Measurements from ENCODE around the gene MAPK14.

MAPK14 gene

DNA sequence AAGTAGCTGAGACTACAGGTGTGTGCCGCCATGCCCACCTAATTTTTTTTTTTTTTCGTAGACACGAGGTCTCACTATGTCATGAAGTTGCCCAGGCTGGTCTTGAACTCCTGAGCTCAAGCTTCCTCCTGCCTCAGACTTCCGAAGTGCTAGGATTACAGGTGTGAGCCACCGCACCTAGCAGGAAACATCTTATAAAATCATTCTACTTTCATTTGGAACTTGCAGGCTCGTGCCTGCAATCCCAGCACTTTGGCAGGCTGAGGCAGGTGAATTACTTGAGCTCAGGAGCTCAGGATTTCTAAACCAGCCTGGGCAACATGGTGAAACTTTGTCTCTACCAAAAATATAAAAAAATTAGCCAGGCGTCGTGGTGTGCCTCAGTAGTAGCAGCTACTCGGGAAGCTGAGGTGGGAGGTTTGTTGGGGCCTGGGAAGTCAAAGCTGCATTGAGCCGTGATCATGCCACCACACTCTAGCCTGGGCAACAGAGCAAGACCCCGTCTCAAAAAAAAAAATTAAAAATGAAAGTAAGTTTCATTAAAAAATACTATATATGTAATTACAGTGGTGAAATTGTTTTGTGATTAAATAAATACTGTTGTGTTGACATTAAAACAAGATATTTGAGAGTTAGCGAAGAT, 15.1 kb downstream of the MAPK14 start:
- peaks cover 5% of the 10 kb centered on the region for H4K20me1 ChIP-seq (ENCODE audit: control insufficient read depth, insufficient read depth, low read depth, low read length)

DNA sequence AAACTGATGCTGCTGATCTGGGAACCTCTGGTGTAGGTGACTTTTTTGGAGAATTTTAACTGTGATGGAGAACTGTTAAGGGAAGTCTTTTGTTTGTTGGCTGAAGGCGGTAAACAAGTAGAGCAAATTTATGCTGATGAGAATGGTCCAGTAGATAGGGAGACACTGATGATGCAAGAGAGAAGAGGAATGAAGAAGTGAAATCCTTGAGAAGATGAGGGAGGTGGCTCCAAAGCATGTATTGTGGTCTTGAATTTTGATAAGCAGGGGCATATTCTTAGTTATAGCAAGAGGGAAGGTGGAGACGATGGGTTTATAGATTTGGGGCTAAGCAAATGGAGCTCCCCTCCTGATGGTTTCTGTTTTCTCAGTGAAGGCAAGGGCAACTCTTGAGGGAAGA, 22.0 kb downstream of the MAPK14 start:
- Histone ChIP-seq H3K79me2 (ENCODE audit: control insufficient read depth, low read length) (peaks cover 70% of the 10 kb centered on the region), H4K20me1 (ENCODE audit: control insufficient read depth, insufficient read depth, low read depth, low read length) (peaks cover 7% of the 10 kb centered on the region)

More for the DNA sequence above, 15.1 kb downstream of the MAPK14 start:
- no peak overlapping the region for H3K4me3 ChIP-seq (ENCODE audit: low read length)
- no peak for TF ChIP-seq EZH2phosphoT487 (IDR thresholded peaks at IDR 0.05; ENCODE audit: borderline replicate concordance, low read length)
- TF ChIP-seq, protein P1, sequence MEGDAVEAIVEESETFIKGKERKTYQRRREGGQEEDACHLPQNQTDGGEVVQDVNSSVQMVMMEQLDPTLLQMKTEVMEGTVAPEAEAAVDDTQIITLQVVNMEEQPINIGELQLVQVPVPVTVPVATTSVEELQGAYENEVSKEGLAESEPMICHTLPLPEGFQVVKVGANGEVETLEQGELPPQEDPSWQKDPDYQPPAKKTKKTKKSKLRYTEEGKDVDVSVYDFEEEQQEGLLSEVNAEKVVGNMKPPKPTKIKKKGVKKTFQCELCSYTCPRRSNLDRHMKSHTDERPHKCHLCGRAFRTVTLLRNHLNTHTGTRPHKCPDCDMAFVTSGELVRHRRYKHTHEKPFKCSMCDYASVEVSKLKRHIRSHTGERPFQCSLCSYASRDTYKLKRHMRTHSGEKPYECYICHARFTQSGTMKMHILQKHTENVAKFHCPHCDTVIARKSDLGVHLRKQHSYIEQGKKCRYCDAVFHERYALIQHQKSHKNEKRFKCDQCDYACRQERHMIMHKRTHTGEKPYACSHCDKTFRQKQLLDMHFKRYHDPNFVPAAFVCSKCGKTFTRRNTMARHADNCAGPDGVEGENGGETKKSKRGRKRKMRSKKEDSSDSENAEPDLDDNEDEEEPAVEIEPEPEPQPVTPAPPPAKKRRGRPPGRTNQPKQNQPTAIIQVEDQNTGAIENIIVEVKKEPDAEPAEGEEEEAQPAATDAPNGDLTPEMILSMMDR (IDR thresholded peaks at IDR 0.05; ENCODE audit: low read depth, low read length, poor library complexity, severe bottlenecking), result no peak
- peaks cover 93% of the 10 kb centered on the region for H3K79me2 ChIP-seq (ENCODE audit: control insufficient read depth, low read length)
- no peaks in the 10 kb centered on the region for H3K4me1 ChIP-seq (ENCODE audit: control insufficient read depth, low read length)
- H3F3A ChIP-seq (ENCODE audit: control insufficient read depth, insufficient read depth), result no peaks in the 10 kb centered on the region
- no peaks in the 10 kb centered on the region for H3K9me3 ChIP-seq (ENCODE audit: control insufficient read depth, insufficient read depth, low read length)
- no peak overlapping the region for H3K4me2 ChIP-seq (ENCODE audit: low read length)
- H3K9me2 ChIP-seq (replicated peaks; ENCODE audit: control insufficient read depth, low read length), result no peaks in the 10 kb centered on the region
- no peaks in the 10 kb centered on the region for H3K27me3 ChIP-seq (ENCODE audit: control insufficient read depth, low read length)
- no peak overlapping the region for H3K27ac ChIP-seq (ENCODE audit: low read depth, low read length)
- H3K36me3 ChIP-seq (ENCODE audit: control insufficient read depth, low read length), result no peaks in the 10 kb centered on the region

DNA sequence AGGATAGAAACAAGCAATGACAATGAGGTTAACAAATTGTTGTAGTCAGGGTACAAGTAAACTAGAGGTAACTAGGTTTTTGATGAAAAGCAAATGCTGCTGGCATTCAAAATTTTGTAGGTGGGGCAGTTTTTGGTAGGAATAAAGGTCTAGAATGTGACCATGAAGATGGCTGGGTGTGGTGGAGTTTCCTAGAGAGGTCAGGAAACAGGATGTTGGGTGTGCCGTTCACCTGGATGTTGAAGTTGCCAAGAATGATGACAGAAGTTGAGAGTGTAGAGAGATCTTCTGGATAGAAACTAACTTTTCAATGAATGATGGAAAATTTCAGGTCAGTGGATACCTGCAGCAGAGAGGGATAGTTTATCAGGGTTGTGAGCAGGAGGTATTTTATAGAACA, 22.7 kb downstream of the MAPK14 start:
- Histone ChIP-seq H3K79me2 (ENCODE audit: control insufficient read depth, low read length) (peaks cover 68% of the 10 kb centered on the region), H3K4me2 (ENCODE audit: low read length) (no peak overlapping the region), H3K4me3 (ENCODE audit: low read length) (no peak overlapping the region), H3K9me3 (ENCODE audit: control insufficient read depth, insufficient read depth, low read length) (no peaks in the 10 kb centered on the region), H3K36me3 (ENCODE audit: control insufficient read depth, low read length) (peaks cover 18% of the 10 kb centered on the region), H3K4me1 (ENCODE audit: control insufficient read depth, low read length) (no peaks in the 10 kb centered on the region), H3K27ac (ENCODE audit: low read depth, low read length) (no peak overlapping the region), H3K27me3 (ENCODE audit: control insufficient read depth, low read length) (no peaks in the 10 kb centered on the region), H4K20me1 (ENCODE audit: control insufficient read depth, insufficient read depth, low read depth, low read length) (peaks cover 7% of the 10 kb centered on the region), H3K9me2 (replicated peaks; ENCODE audit: control insufficient read depth, low read length) (no peaks in the 10 kb centered on the region), H3F3A (ENCODE audit: control insufficient read depth, insufficient read depth) (no peaks in the 10 kb centered on the region)
- TF ChIP-seq EZH2phosphoT487 (IDR thresholded peaks at IDR 0.05; ENCODE audit: borderline replicate concordance, low read length), result no peak
- TF ChIP-seq, protein P1 (IDR thresholded peaks at IDR 0.05; ENCODE audit: low read depth, low read length, poor library complexity, severe bottlenecking), result no peak

More for the DNA sequence above, 22.0 kb downstream of the MAPK14 start:
- H3K9me3 ChIP-seq (ENCODE audit: control insufficient read depth, insufficient read depth, low read length), result no peaks in the 10 kb centered on the region
- H3K4me1 ChIP-seq (ENCODE audit: control insufficient read depth, low read length), result no peaks in the 10 kb centered on the region
- no peak overlapping the region for H3K4me3 ChIP-seq (ENCODE audit: low read length)
- no peaks in the 10 kb centered on the region for H3K27me3 ChIP-seq (ENCODE audit: control insufficient read depth, low read length)
- no peak overlapping the region for H3K4me2 ChIP-seq (ENCODE audit: low read length)
- H3F3A ChIP-seq (ENCODE audit: control insufficient read depth, insufficient read depth), result no peaks in the 10 kb centered on the region
- H3K9me2 ChIP-seq (replicated peaks; ENCODE audit: control insufficient read depth, low read length), result no peaks in the 10 kb centered on the region
- H3K36me3 ChIP-seq (ENCODE audit: control insufficient read depth, low read length), result peaks cover 15% of the 10 kb centered on the region
- TF ChIP-seq EZH2phosphoT487 (IDR thresholded peaks at IDR 0.05; ENCODE audit: borderline replicate concordance, low read length), result no peak
- TF ChIP-seq, protein P1 (IDR thresholded peaks at IDR 0.05; ENCODE audit: low read depth, low read length, poor library complexity, severe bottlenecking), result no peak
- H3K27ac ChIP-seq (ENCODE audit: low read depth, low read length), result no peak overlapping the region
